HG03139 (cell line): ENCODE results near the gene ERGIC3.

Experiments used
- ATAC-seq: cut with Tn5 transposase; IDR thresholded peaks from one replicate; pipeline ENCODE4 v1.9.1; 2021; ENCODE audit not compliant: unreplicated experiment

The ERGIC3 gene

DNA sequence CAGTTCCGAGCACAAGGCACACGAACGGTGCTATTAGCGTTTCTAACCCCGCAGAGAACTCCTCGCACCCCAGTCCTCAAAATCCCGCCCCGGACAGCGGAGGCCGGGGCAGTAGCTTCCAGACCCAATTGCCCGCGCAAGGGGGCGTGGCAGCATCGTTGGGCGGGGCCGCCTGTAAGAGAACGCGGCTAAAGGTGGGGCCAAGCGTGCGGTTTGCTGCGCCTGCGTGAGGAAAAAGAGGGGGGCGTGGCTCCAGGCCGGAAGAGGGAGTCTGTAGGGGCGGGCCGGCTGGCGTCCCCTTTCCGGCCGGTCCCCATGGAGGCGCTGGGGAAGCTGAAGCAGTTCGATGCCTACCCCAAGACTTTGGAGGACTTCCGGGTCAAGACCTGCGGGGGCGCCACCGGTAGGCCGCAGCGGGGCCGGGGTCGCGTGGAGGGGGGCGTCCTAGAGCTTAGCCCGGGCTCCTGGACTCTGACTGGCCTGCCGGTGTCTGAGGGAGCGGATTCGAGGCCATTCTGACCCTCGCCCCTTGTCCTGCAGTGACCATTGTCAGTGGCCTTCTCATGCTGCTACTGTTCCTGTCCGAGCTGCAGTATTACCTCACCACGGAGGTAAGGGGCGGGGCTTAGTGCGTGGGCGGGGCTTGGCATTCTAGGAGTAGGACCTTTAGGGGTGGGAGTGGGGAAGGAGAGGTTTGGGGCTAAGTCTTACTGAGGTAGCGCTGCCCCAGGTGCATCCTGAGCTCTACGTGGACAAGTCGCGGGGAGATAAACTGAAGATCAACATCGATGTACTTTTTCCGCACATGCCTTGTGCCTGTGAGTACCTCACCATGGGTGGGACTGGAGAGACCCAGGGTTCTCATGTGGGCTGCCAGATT, at the start of gene ERGIC3:
TSS of gene ERGIC3 (plus strand) at position 296 of the 880 bp plus-strand sequence. CDS start at position 316, 20 bp downstream.
- ATAC-seq: peak; percentile 82

DNA sequence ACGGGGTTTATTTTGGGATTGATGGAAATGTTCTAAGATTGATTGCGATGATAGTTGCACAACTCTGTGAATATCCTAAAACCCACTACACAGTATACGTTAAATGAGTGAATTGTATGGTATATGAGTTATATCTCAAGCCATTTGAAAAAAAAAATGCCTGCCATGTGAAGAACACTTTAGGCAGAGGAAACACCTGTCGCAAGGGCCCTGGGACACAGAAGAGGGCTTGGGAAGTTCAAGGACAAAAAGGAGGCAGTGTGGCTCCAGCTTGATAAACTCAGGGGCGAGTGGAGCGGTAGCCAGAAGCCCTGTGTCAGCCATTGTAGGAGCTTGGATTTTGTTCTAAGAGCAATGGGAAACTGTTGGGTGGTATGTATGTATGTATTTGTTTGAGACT, 49.5 kb upstream of the ERGIC3 start:
- ATAC-seq: no peak

DNA sequence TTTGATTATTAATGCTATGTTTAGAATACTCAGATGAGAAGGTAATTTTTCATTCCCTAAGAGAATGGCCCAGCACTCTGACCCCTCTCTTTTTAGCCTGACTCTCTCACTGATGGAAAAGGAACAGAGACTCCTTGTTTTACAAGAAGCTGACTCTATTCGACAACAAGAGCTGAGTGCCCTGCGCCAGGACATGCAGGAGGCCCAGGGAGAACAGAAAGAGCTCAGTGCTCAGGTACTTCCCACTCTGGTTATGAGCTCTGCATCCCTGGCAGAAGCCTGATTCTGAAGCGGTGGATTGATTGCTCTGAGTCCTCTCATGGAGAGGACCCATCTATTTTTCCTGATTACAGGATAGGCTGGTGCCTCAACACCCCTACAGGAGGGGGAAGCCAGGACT, 45.4 kb upstream of the ERGIC3 start:
- no peak for ATAC-seq

DNA sequence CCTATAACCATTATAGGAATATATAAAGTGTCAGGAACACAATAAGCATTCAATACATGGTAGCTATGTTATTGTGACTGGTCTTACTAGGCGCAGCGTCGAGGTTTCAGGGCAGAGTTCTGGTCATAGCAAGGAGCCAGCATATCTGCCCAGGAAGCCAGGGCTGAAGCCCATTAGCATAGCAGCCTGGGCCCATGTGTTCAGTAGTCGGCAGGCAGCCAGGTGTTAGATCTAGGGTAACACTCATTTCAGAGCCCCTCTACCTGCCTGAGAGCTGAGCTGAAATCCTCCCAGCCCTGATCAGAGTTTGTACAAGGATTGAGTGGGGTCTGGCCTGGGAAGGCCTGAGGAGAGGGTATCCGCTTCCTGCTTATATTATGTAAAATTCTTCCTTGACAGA, 44.6 kb upstream of the ERGIC3 start:
- ATAC-seq: no peak

DNA sequence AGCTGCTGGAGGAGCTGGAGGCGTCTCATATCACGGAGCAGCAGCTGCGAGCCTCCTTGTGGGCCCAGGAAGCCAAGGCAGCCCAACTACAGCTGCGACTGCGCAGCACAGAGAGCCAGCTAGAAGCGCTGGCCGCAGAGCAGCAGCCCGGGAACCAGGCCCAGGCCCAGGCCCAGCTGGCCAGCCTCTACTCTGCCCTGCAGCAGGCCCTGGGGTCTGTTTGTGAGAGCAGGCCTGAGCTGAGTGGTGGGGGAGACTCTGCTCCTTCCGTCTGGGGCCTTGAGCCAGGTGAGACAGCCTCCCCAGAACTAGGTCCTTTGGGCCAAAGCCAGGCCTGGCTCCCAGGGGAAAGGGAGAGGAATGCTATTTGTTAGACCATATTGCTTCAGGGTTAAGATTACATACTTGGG, 44.1 kb upstream of the ERGIC3 start:
- ATAC-seq: no peak

DNA sequence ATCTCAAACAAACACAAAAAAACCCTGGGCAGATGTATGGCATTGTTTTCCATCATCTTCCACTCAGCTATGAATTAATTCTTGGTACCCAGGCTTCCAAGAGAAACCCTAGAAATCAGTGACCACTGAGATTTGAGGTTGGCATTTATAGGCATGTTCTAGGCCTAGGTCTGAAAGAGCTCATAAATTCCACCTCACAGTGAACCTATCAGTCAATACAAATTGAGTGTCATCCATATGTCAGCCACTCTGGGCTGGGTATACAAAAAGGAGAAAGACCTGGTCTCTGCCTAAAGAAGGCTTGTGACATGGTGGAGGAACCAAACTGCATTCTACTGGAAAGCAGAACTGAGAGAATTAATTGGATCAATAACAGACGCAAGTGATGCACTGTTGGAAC, 42.6 kb upstream of the ERGIC3 start:
- no peak for ATAC-seq

DNA sequence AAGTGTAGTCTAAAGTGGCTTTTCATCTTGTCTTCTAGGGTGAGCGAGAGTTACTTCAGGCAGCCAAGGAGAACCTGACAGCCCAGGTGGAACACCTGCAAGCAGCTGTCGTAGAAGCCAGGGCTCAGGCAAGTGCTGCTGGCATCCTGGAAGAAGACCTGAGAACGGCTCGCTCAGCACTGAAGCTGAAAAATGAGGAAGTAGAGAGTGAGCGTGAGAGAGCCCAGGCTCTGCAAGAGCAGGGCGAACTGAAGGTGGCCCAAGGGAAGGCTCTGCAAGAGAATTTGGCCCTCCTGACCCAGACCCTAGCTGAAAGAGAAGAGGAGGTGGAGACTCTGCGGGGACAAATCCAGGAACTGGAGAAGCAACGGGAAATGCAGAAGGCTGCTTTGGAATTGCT, 39.5 kb upstream of the ERGIC3 start:
- no peak for ATAC-seq

DNA sequence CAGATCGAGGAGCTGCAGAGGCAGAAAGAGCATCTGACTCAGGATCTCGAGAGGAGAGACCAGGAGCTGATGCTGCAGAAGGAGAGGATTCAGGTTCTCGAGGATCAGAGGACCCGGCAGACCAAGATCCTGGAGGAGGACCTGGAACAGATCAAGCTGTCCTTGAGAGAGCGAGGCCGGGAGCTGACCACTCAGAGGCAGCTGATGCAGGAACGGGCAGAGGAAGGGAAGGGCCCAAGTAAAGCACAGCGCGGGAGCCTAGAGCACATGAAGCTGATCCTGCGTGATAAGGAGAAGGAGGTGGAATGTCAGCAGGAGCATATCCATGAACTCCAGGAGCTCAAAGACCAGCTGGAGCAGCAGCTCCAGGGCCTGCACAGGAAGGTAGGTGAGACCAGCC, 38.6 kb upstream of the ERGIC3 start:
- no peak for ATAC-seq

DNA sequence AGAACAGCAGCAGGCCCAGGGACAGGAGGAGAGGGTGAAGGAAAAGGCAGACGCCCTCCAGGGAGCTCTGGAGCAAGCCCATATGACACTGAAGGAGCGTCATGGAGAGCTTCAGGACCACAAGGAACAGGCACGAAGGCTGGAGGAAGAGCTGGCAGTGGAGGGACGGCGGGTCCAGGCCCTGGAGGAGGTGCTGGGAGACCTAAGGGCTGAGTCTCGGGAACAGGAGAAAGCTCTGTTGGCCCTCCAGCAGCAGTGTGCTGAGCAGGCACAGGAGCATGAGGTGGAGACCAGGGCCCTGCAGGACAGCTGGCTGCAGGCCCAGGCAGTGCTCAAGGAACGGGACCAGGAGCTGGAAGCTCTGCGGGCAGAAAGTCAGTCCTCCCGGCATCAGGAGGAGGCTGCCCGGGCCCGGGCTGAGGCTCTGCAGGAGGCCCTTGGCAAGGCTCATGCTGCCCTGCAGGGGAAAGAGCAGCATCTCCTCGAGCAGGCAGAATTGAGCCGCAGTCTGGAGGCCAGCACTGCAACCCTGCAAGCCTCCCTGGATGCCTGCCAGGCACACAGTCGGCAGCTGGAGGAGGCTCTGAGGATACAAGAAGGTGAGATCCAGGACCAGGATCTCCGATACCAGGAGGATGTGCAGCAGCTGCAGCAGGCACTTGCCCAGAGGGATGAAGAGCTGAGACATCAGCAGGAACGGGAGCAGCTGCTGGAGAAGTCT, 37.9 kb upstream of the ERGIC3 start:
- ATAC-seq: no peak

DNA sequence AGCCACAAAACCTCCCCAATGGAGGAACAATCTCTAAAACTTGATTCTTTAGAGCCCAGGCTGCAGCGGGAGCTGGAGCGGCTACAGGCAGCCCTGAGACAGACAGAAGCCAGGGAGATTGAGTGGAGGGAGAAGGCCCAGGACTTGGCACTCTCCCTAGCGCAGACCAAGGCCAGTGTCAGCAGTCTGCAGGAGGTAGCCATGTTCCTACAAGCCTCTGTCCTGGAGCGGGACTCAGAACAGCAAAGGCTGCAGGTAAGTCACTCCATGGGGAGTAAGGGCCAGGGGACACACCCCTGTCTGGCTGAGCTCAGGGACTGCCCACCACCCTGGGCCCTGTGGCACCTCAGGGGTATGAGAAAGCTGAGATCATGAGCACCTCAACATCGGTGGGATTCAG, 37.1 kb upstream of the ERGIC3 start:
- no peak for ATAC-seq

DNA sequence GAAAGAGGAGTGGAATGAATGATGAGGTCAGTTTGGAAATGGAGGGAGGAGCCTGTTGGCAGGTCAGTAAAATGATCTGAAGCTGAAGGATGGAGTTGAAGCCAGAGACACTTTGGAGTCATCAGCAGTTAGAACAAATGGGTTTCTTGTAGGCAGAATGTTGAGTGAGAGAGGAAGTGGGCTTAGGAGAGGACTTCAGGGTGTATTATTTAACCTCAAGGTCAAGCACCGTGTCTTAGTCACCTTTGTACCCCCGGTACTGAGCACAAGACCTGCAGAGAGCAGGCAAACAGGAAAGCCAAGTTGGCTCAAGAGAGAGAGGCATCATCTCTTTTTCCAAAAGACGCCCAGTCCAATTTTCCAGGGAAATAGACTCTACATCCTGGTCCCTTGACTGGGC, 35.7 kb upstream of the ERGIC3 start:
- no peak for ATAC-seq

DNA sequence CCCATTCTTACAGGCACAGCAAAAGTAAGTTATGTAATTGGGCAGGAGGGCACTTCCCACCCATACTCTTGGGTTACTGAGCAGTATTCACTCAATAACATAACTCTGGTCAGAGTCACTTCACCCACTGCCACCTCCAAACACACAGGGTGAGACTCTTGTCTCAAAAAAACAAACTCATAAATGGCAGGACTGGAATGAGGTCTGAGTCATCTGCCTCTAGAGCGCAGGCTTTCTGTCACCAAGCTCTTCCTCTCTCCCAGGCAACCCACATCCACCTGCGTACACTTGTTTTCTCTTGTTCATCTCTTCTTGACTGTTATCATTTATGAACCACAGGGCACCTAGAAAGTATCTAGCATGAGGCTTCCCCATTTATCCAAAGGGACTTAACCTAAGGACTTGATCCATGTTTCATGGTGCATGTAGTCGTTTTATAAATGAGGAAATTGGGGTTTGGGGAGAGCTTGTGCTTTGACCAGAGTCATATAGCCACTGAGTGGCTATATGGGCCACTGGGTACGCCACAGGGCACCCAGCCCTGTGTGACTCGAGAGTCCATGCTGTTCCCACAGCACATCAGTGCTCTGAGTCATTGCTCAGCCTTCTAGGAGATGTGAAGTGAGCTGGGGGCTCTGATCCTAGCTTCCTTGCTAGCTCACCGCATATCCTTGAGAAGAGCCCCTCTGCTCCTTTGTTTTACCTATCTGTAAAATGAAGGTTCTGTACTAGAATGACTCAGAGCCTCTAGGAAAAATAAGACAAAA, 34.8 kb upstream of the ERGIC3 start:
- no peak for ATAC-seq

DNA sequence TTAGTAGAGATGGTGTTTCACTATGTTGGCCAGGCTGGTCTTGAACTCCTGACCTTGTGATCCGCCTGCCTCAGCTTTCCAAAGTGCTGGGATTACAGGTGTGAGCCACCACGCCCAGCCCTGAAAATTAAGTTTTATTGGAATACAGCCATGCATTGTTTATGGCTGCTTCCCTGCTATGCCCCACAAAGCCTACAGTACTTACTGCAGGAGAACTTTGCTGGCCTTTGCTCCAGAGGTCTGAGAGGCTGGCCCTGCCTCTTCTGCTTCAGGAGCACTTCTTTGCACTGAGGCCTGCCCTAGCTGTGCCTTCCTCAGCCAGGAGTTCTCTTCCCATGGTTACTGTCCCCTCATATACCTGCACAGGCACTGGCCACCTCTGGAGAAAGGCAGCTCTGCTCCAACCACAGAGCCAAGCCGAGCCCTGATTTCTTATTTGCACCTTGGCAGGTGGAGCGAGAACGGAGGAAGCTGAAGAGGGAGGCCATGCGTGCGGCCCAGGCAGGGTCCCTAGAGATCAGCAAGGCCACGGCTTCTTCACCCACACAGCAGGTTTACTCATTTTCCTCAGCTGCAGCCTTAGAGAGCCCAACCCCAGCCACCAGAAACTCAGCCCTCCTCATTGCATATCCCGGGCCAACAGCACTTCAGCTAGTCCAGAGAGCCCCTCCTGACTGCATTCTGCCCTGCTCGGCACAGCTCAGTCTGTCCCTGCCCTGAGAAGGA, 33.2 kb upstream of the ERGIC3 start:
- ATAC-seq: no peak

DNA sequence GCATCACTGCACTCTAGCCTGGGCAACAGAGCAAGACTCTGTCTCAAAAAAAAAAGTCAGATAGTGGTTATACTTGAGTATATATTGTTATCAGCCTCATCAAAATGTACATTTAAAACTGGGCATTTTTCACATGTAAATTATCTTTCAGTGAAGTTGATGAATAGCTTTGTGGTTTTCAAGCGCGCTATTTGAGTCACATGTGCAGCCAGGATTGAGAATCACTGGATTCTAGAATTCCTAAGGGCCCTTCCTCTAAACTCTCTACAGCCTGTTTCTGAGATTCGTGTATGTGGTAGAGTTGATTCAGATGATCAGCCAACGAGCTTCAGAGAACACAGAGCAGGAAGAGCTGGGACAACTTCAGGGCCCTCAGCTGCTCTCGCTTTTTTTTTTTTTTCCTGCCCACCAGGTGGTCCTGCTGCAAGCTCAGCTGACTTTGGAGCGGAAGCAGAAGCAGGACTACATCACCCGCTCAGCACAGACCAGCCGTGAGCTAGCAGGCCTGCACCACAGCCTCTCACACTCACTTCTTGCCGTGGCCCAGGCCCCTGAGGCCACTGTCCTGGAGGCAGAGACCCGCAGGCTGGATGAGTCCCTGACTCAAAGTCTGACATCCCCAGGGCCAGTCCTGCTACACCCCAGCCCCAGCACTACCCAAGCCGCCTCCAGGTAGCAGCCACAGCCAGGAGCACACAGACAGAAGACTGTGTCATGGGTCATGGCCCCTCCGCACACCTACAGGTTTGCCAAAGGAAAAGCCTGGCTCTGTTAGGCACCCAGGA, 30.7 kb upstream of the ERGIC3 start:
- ATAC-seq: no peak

DNA sequence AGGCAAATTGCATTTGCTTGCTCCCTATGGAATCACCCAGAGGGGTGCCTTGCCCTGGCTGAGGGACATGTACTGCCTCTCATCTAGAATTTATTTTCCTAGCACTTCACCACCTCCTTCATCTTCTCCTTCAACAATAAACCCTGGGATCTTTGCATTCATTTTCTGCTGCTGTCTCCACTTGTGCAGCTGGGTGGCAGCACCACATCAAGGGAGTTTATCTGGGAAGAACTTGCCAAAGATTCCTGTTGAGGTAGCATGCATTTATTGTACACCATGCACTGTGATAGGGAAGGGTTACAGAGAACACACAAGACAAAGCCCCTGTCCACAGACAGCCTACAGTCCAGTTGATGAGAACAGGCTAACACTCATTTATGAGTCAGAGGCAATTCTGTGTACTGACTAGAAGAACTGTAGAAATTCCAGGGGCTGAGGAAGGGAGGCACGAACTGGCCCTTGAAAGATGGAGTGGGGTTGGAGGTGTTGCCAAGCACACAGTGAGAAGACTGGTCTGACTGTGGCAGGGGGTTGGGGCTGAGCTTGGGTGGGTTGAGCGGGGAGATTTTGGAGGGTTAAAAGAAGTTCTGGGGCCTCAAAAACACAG, 30.0 kb upstream of the ERGIC3 start:
- ATAC-seq: no peak

DNA sequence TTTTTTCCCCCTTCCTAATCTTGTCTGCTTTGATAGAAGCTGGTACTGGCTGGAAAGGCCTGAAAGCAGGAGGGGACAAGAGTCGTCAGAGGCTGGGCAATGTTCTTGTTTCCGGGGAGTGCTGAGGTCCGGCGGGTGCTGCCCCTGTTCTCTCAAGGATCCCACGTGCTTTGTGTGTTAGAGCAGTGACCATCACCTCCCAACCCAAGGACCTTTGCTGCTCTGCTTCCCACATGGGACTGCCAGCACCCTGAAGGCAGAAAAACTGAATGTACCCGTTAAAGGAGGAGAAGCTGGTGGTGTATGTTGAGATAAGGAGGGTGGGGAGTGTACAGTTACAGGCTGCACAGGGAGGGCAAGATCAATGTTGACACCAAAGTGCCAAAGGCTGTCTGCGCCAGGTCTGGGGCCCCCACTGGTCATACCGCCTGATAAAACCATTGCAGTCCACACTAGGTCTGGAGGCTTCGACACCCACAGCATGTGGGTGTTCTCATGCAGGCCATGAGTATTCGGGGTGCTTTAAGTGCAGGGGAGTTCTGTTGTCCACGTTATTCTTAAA, 27.4 kb upstream of the ERGIC3 start:
- ATAC-seq: no peak

DNA sequence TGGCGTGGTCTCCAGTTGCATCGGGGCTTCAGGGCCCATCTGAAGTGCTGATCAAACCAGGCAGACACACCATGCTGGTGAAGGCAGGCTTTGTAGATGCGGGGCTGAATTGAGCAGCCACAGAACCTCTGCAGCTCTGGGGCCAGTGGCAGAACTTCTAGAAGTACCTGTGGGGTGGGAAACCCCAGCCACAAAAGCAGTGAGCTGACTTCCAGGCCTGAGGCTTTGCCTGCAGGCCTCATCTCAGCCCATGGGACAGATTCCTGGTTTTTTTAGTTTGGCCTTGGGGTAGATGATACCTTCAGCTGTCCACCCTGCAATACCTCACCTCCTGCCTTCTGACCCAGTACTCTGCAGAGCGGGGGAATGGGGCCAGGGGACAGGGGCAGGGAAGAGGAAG, 26.5 kb upstream of the ERGIC3 start:
- no peak for ATAC-seq

DNA sequence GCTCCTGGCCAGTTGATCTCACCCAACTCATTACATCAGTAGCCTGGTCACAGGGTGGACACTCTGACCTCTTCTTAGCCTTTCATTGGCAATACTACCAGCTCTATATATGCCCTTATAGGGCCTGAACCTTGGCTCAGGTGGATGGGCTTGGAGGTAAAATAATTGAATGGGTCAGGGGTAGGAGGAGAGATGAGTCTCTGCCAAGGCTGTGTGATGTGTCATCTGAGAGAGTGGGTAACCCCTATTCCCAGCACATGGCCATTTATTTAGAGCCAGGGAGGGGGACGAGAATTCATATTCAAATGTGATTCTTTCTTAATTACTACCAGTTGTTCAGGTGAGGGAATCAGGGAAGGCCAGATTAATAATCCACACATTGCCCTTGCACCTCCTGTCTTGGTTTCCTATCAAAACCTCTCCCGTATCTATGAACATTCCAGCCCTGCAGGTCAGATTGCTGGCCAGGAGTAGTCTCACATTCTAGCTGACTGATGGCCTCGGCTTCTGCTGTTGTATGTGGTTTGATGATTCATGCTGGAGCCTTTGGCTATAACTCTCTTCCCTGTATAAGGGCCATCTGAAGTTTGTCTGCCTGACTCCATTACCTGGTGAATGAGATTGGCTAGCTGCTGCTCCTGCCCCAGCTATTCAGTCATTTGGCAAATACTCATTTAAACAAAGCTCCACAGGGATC, 25.8 kb upstream of the ERGIC3 start:
- no peak for ATAC-seq

DNA sequence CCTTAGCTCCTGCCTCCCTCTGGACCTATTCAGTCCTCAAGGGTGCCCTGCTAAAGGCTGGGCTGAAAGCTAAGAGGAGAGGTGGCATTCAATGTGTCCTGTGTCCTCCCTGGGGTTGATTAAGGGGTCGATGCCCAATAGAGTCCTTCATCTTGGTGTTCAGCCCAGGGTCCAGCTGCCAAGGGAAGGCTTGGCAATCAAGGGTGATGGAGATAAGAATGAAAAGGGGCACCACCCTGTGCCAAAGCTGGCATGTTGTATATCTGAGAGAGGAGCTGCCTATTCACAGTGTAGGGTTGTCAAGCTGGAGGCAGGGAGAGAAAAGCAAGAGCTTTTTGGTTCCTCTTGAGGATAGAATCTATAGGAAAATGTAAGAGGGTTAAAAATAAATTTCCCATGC, 24.8 kb upstream of the ERGIC3 start:
- ATAC-seq: no peak
